WI38 (cell line): Measurements from ENCODE around the gene ALDH4A1.

ENCODE experiments used
- H3K4me3 ChIP-seq: 2 replicates; pipeline ENCODE4 v1.5.1; 2011; ENCODE audit warnings: low read depth, mild to moderate bottlenecking, control low read depth, low read length
- CTCF ChIP-seq: IDR thresholded peaks from 2 replicates; pipeline ENCODE4 v1.5.1; 2012; ENCODE audit warnings: low read depth, mild to moderate bottlenecking, control low read depth, low read length

ALDH4A1 gene

GRCh38 chr1:18828224-18828623 is 74.1 kb downstream of the ALDH4A1 start:
- TF ChIP-seq CTCF, result no peak
- no peak overlapping the region for H3K4me3 ChIP-seq

DNA sequence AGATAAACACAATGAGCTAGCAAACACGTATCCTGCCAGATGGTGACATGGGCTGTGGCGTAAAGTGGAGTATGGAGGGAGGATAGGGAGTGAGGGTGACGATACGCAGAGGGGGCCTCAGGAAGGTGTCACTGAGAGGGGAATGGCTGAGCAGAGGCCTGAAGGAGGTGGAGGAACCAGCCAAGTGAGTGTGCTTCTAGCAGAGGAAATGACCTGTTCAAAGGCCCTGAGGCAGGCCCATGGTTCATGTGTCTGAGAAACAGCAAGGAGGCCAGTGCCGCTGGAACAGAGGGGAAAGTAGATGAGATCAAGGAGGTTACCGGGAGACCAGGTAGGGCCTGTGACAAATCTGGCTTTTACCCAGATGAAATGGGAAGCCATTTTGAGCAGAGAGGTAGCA is 78.9 kb downstream of the ALDH4A1 start:
- TF ChIP-seq CTCF, result no peak
- no peak overlapping the region for H3K4me3 ChIP-seq
